ENCODE data around the gene MYO5C.
A peak's percentile ranks its signal among the peaks of the same experiment; 100 is the strongest.

Gene MYO5C

GRCh38 chr15:52308446-52309153 lies 13.0 kb upstream of the MYO5C start:
- Histone ChIP-seq H3K4me3 (ENCODE audit: extremely low read depth, insufficient read depth, low read length, poor library complexity, severe bottlenecking) (no peak overlapping the region), H3K9me3 (ENCODE audit: control insufficient read depth, low read length) (no peaks in the 10 kb centered on the region), H3K27ac (ENCODE audit: low read depth, low read length, severe bottlenecking) (no peak overlapping the region), H3K4me1 (ENCODE audit: control insufficient read depth, insufficient read depth, low read length, poor library complexity, severe bottlenecking) (no peaks in the 10 kb centered on the region), H3K36me3 (ENCODE audit: control insufficient read depth, insufficient read depth, low read length) (no peaks in the 10 kb centered on the region)
- WGBS, 2 experiments (ENCODE audit: insufficient coverage in 2 of 2): 71 to 80% methylated on average over 4 to 7 of the region's 8 CpGs

GRCh38 chr15:52307847-52308246 lies 12.2 kb upstream of the MYO5C start:
- no peak overlapping the region for H3K27ac ChIP-seq (ENCODE audit: low read depth, low read length, severe bottlenecking)
- no peaks in the 10 kb centered on the region for H3K36me3 ChIP-seq (ENCODE audit: control insufficient read depth, insufficient read depth, low read length)
- no peaks in the 10 kb centered on the region for H3K4me1 ChIP-seq (ENCODE audit: control insufficient read depth, insufficient read depth, low read length, poor library complexity, severe bottlenecking)
- no peaks in the 10 kb centered on the region for H3K9me3 ChIP-seq (ENCODE audit: control insufficient read depth, low read length)
- no peak overlapping the region for H3K4me3 ChIP-seq (ENCODE audit: extremely low read depth, insufficient read depth, low read length, poor library complexity, severe bottlenecking)
- no CpG with 5 or more reads among the region's 4 CpGs for WGBS, 2 experiments (ENCODE audit: insufficient coverage in 2 of 2)

- Histone ChIP-seq H3K36me3 (ENCODE audit: control insufficient read depth, insufficient read depth, low read length) (no peaks in the 10 kb centered on the region), H3K4me1 (ENCODE audit: control insufficient read depth, insufficient read depth, low read length, poor library complexity, severe bottlenecking) (no peaks in the 10 kb centered on the region), H3K9me3 (ENCODE audit: control insufficient read depth, low read length) (no peaks in the 10 kb centered on the region), H3K4me3 (ENCODE audit: extremely low read depth, insufficient read depth, low read length, poor library complexity, severe bottlenecking) (no peak overlapping the region), H3K27ac (ENCODE audit: low read depth, low read length, severe bottlenecking) (no peak overlapping the region)
- no CpG with 5 or more reads among the region's 1 CpG for WGBS, 2 experiments (ENCODE audit: insufficient coverage in 2 of 2)
Observed at GRCh38 chr15:52306270-52306669, 10.7 kb upstream of the MYO5C start.

- WGBS, 2 experiments (ENCODE audit: insufficient coverage in 2 of 2): 86 to 89% methylated on average over 1 of the region's 3 CpGs
Observed at GRCh38 chr15:52303093-52303772, 7.6 kb upstream of the MYO5C start.

GRCh38 chr15:52301265-52301847 lies 5.8 kb upstream of the MYO5C start:
- Histone ChIP-seq H3K9me3 (ENCODE audit: control insufficient read depth, low read length) (no peaks in the 10 kb centered on the region), H3K4me1 (ENCODE audit: control insufficient read depth, insufficient read depth, low read length, poor library complexity, severe bottlenecking) (no peaks in the 10 kb centered on the region), H3K4me3 (ENCODE audit: extremely low read depth, insufficient read depth, low read length, poor library complexity, severe bottlenecking) (no peak overlapping the region), H3K36me3 (ENCODE audit: control insufficient read depth, insufficient read depth, low read length) (no peaks in the 10 kb centered on the region), H3K27ac (ENCODE audit: low read depth, low read length, severe bottlenecking) (no peak overlapping the region)
- 100% methylated on average over 1 of the region's 2 CpGs; no CpG with 5 or more reads in 1 of the 2 experiments for WGBS, 2 experiments (ENCODE audit: insufficient coverage in 2 of 2)

More at GRCh38 chr15:52303093-52303772, 7.6 kb upstream of the MYO5C start:
- H3K4me1 ChIP-seq (ENCODE audit: control insufficient read depth, insufficient read depth, low read length, poor library complexity, severe bottlenecking): no peaks in the 10 kb centered on the region
- H3K9me3 ChIP-seq (ENCODE audit: control insufficient read depth, low read length): no peaks in the 10 kb centered on the region
- H3K27ac ChIP-seq (ENCODE audit: low read depth, low read length, severe bottlenecking): no peak overlapping the region
- H3K4me3 ChIP-seq (ENCODE audit: extremely low read depth, insufficient read depth, low read length, poor library complexity, severe bottlenecking): no peak overlapping the region
- H3K36me3 ChIP-seq (ENCODE audit: control insufficient read depth, insufficient read depth, low read length): no peaks in the 10 kb centered on the region

- H3K27ac ChIP-seq (ENCODE audit: low read depth, low read length, severe bottlenecking): no peak overlapping the region
- no peaks in the 10 kb centered on the region for H3K36me3 ChIP-seq (ENCODE audit: control insufficient read depth, insufficient read depth, low read length)
- H3K4me3 ChIP-seq (ENCODE audit: extremely low read depth, insufficient read depth, low read length, poor library complexity, severe bottlenecking): peak overlapping the region; percentile 51
- peaks cover under 1% of the 10 kb centered on the region for H3K4me1 ChIP-seq (ENCODE audit: control insufficient read depth, insufficient read depth, low read length, poor library complexity, severe bottlenecking)
- H3K9me3 ChIP-seq (ENCODE audit: control insufficient read depth, low read length): no peaks in the 10 kb centered on the region
- 16 to 19% methylated on average over 21 to 32 of the region's 32 CpGs for WGBS, 2 experiments (ENCODE audit: insufficient coverage in 2 of 2)
Observed at GRCh38 chr15:52294881-52295420, 653 bp downstream of the MYO5C start.

GRCh38 chr15:52292780-52293392 lies 2.7 kb downstream of the MYO5C start:
- Histone ChIP-seq H3K4me3 (ENCODE audit: extremely low read depth, insufficient read depth, low read length, poor library complexity, severe bottlenecking) (no peak overlapping the region), H3K9me3 (ENCODE audit: control insufficient read depth, low read length) (no peaks in the 10 kb centered on the region), H3K4me1 (ENCODE audit: control insufficient read depth, insufficient read depth, low read length, poor library complexity, severe bottlenecking) (peaks cover 3% of the 10 kb centered on the region), H3K36me3 (ENCODE audit: control insufficient read depth, insufficient read depth, low read length) (no peaks in the 10 kb centered on the region), H3K27ac (ENCODE audit: low read depth, low read length, severe bottlenecking) (no peak overlapping the region)
- 81 to 89% methylated on average over 7 of the region's 7 CpGs for WGBS, 2 experiments (ENCODE audit: insufficient coverage in 2 of 2)

GRCh38 chr15:52291204-52291603 lies 4.4 kb downstream of the MYO5C start:
- peaks cover 3% of the 10 kb centered on the region for H3K4me1 ChIP-seq (ENCODE audit: control insufficient read depth, insufficient read depth, low read length, poor library complexity, severe bottlenecking)
- 81 to 94% methylated on average over 2 of the region's 4 CpGs for WGBS, 2 experiments (ENCODE audit: insufficient coverage in 2 of 2)
- H3K4me3 ChIP-seq (ENCODE audit: extremely low read depth, insufficient read depth, low read length, poor library complexity, severe bottlenecking): no peak overlapping the region
- H3K36me3 ChIP-seq (ENCODE audit: control insufficient read depth, insufficient read depth, low read length): no peaks in the 10 kb centered on the region
- no peak overlapping the region for H3K27ac ChIP-seq (ENCODE audit: low read depth, low read length, severe bottlenecking)
- H3K9me3 ChIP-seq (ENCODE audit: control insufficient read depth, low read length): no peaks in the 10 kb centered on the region

GRCh38 chr15:52290800-52291199 lies 4.8 kb downstream of the MYO5C start:
- Histone ChIP-seq H3K36me3 (ENCODE audit: control insufficient read depth, insufficient read depth, low read length) (no peaks in the 10 kb centered on the region), H3K27ac (ENCODE audit: low read depth, low read length, severe bottlenecking) (no peak overlapping the region), H3K4me1 (ENCODE audit: control insufficient read depth, insufficient read depth, low read length, poor library complexity, severe bottlenecking) (peaks cover 3% of the 10 kb centered on the region), H3K4me3 (ENCODE audit: extremely low read depth, insufficient read depth, low read length, poor library complexity, severe bottlenecking) (no peak overlapping the region), H3K9me3 (ENCODE audit: control insufficient read depth, low read length) (no peaks in the 10 kb centered on the region)
- 100% methylated on average over 1 of the region's 3 CpGs for WGBS, 2 experiments (ENCODE audit: insufficient coverage in 2 of 2)

GRCh38 chr15:52290329-52290728 lies 5.3 kb downstream of the MYO5C start:
- 33% methylated on average over 2 of the region's 4 CpGs; no CpG with 5 or more reads in 1 of the 2 experiments for WGBS, 2 experiments (ENCODE audit: insufficient coverage in 2 of 2)
- Histone ChIP-seq H3K27ac (ENCODE audit: low read depth, low read length, severe bottlenecking) (no peak overlapping the region), H3K4me1 (ENCODE audit: control insufficient read depth, insufficient read depth, low read length, poor library complexity, severe bottlenecking) (peaks cover 3% of the 10 kb centered on the region), H3K9me3 (ENCODE audit: control insufficient read depth, low read length) (no peaks in the 10 kb centered on the region), H3K4me3 (ENCODE audit: extremely low read depth, insufficient read depth, low read length, poor library complexity, severe bottlenecking) (no peak overlapping the region), H3K36me3 (ENCODE audit: control insufficient read depth, insufficient read depth, low read length) (no peaks in the 10 kb centered on the region)

Data from mesodermal cell (in vitro differentiated cells).